Occipital lobe (tissue), 3 donors: ENCODE measurements around the gene CSNK2A1. TPM values are rescaled to one million over a fixed set of nuclear protein-coding genes. Genes with fewer than 3 reads are reported as not detected.

Experiments used
- DNase-seq: peaks from one replicate; lab custom pipeline; 2025; lab: John Stamatoyannopoulos, UW
- small RNA-seq: library from RNA; depleted of rRNA; stranded (forward); fragments of <200 nt; gene quantifications from one replicate; pipeline ENCODE3, GENCODE V24; 2014
- total RNA-seq: library from RNA; depleted of rRNA; stranded (reverse); fragments of >200 nt; gene quantifications from one replicate; pipeline ENCODE4 v1.2.3, GENCODE V29; 2014

CSNK2A1 gene
- total RNA-seq, 1 donor from 2014 or later = 187 TPM

DNA sequence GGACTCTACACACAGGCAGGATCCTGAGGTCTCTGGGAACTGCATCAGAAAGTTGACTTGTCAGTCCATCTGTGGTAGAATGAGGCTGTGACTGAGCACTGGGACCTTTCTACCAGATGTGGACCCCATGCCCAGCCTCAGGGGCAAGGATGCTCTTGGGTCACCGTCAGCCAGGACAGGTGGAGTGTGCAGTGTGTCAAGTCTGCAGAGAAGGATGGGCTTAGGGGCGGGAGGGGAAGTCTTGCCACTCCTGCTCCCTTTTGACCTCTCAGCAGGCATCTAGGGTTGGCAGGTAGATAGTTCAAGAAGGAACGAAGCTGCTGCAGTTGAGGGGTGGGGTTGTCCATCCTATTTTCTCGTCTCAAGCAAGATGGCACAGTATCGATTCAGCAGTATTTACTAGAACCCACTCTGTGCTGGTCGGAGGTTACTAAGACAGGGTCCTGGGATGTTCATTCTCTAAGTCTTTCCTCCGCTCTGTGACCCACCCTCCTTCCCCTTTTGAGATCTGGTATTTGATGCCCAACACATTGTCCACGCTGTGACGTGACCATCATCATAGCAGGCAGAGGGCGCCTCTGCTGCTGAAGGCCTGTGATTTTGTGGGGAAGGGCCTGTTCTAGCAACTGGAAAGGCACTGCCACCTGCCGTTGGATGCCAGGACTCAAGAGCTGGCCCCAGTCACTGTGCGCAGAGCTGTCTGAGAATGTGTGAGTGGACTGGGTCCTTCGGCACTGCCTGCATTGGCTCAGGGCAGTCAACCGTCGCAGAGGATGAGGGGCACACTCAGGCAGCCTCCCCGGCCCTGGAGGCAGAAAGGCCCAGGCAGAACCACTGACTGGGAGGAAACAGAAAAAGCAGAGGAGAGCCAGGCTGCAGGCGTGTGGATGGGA, 112.3 kb downstream of the CSNK2A1 start:
- DNase-seq = peak; percentile 55

GRCh38 chr20:430091-430999, 113.2 kb downstream of the CSNK2A1 start:
- DNase-seq = no peak

DNA sequence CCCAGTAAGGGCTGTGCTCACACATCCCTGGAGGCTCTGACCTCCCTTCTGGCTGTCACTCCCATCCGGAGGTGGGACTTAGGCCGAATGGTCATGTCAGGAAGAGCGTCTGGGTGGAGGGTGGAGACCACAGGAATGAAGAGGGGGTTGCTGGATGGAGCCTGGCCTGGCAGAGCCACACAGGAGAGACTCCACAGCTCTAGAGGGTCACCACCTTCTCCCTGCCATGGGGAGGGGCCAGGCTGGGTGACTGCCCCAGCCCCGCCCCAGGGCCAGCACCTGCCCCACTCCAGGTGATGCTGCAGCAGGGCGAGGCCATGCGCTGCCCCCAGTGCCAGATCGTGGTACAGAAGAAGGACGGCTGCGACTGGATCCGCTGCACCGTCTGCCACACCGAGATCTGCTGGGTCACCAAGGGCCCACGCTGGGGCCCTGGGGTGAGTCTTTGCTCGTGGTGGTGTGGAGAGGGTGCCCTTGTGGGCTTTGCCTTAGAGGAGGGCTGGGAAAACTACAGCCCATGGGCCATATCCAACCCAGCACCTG, 114.9 kb downstream of the CSNK2A1 start:
- DNase-seq = no peak

DNA sequence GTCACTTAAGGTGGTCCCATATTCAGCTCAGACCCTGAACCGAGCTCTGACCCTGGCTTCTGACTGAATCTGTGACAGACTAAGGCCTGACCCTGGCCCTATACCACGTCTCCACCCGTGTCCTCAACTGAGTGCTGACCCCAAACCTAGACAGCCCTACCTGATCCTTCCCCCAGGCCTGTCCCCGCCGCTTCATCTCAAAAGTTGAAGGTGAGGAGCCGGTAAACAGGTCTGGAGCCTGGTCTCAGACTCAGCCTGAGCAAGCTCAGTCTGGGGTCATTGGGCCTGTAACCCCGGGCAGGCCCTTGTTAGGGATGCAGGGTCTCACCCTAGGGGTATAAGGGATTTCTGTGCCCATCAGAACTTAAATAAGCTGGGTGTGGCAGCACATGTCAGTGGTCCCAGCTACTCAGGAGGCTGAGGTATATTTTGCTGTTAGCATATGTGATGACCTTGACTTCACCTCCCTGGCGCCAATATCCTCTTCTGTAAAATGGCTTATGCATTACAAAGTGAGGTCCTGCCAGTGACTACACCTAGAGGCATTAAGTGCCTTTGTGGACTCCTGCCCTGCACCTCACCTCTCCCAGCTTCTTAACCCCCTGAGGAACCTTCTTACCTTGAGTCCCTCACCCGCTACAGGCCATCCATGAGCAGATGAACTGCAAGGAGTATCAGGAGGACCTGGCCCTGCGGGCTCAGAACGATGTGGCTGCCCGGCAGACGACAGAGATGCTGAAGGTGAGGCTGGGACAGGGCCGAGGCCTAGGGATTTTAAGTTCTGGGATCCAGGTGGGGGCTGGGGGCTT, 115.5 kb downstream of the CSNK2A1 start:
- DNase-seq = no peak

- no peak for DNase-seq
These were observed 116.2 kb downstream of the CSNK2A1 start for GRCh38 chr20:427401-427800.

DNA sequence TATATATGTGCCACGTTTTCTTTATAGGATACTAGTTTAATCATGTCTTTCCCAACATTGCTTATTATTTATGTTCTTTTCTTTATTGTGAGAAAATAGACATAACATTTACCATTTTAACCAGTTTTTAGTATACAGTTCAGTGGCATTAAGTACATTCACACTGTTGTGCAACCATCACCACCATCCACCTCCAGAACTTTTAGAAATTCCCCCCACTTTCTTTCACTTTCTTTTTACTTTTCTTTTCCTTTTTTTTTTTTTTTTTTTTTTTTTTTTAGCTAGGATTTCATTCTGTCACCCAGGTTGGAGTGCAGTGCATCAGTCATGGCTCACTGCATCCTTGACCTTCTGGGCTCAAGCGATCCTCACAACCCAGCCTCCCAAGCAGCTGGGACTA, 117.0 kb downstream of the CSNK2A1 start:
- no peak for DNase-seq

Small RNA genes lying within 50 kb of the gene (small RNA-seq; reads per million reads assigned to genes)
- gene RF00019 = not detected

Other genes with a start within 250 kb of the CSNK2A1 start
- gene ZCCHC3, start 246.2 kb downstream of the CSNK2A1 start, total RNA-seq = 27.0 TPM
- 9.4 TPM for gene SOX12, start 218.2 kb downstream of the CSNK2A1 start, total RNA-seq
- gene NRSN2, start 196.7 kb downstream of the CSNK2A1 start, total RNA-seq = 27.0 TPM
- gene TRIB3, start 163.0 kb downstream of the CSNK2A1 start, total RNA-seq = 12.5 TPM
- 15.1 TPM for gene RBCK1, start 135.5 kb downstream of the CSNK2A1 start, total RNA-seq
- gene TBC1D20, start 81.3 kb downstream of the CSNK2A1 start, total RNA-seq = 15.4 TPM
- 0.47 TPM for gene TCF15, start 66.5 kb upstream of the CSNK2A1 start, total RNA-seq
- gene SRXN1, start 109.4 kb upstream of the CSNK2A1 start, total RNA-seq = 11.5 TPM
- gene SCRT2, start 132.0 kb upstream of the CSNK2A1 start, total RNA-seq = 2.0 TPM
- not detected for gene SLC52A3, start 224.7 kb upstream of the CSNK2A1 start, total RNA-seq